Panc1 (cell line): ENCODE measurements around the gene GSG1L.

Experiments
- CTCF ChIP-seq: fragments of 450-650 bp; IDR thresholded peaks from 2 replicates; pipeline ENCODE4 v1.5.1; 2017; ENCODE audit warnings: mild to moderate bottlenecking
- TCF7L2 ChIP-seq: IDR thresholded peaks from 2 replicates; pipeline ENCODE4 v1.6.1; 2011; ENCODE audit warnings: mild to moderate bottlenecking, low read depth, low read length, inconsistent platforms

GRCh38 chr16:27943766-27944165, 119.7 kb downstream of the GSG1L start:
- TF ChIP-seq CTCF (no peak), TCF7L2 (no peak)
